Raji (cell line): ENCODE data around the gene UMPS.

Experiments used
- POLR2A ChIP-seq: IDR thresholded peaks from 2 replicates; pipeline ENCODE4 v1.6.1; 2011; ENCODE audit warnings: low read depth, low read length, control low read depth; ENCODE audit not compliant: insufficient read depth

UMPS gene

DNA sequence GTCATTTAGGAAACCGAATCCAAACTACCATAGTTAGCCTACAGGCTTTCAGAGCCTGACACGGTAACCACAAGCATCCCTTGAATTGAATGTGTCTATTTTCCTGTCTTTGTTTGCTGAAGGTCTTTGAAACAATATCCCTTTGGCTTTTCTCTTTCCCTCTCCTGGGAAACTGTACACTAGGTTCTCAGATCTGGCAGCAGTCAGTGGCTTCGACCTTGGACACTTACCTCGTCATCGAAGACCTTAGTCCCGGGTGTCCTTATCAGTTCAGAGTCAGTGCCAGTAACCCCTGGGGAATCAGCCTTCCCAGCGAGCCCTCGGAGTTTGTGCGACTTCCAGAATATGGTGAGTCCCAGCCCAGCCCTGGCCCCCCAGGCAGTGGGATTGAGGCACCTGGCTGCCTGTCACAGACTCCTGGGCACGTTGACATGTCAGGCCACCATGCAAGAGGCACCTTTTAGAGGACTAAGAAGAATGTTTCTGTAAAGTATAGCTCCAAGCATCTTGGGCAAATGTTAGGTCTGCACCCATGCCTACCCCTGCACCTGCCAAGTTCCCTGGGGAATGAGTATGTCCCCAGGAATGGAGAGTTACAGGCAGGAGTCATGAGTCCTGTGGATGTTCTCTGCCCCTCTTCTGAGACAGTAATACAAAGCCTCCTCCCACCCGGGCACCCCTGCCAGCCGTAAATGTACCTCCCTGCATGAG lies 30.4 kb upstream of the UMPS start:
- TF ChIP-seq POLR2A: no peak

DNA sequence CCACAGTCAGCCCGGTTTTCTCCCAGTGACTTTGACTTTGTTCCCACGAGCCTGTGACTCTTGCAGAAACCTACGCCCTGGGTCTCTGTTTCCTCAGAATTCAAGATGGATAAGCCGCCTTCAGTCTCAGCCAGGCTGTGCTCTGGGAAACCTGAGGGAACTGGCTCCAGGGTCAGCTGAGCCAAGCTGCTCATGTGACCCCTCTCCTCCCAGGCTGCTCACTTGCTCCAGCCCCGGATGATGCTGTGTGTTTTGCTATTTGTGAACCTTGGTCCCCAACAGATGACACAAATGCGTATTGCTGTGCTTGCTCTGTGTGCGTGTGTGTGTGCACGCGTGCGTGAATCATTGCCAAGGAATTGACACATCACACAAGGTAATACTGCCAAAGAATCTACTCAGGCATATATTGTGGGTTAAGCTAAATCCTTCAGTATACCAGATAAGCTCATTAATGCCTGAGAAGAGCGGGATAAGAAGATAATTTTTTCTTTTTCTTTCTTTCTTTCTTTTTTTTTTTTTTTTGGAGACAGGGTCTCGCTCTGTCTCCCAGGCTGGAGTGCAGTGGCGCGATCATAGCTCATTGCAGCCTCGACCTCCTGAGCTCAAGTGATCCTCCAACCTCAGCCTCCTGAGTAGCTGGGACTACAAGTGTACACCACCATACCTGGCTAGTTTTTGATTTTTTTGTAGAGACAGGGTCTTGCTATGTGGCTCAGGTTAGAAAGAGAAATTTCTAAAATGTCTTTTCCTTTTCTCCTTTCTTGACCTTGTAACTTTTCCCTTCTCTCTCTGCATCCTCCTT lies 29.2 kb upstream of the UMPS start:
- TF ChIP-seq POLR2A: no peak

DNA sequence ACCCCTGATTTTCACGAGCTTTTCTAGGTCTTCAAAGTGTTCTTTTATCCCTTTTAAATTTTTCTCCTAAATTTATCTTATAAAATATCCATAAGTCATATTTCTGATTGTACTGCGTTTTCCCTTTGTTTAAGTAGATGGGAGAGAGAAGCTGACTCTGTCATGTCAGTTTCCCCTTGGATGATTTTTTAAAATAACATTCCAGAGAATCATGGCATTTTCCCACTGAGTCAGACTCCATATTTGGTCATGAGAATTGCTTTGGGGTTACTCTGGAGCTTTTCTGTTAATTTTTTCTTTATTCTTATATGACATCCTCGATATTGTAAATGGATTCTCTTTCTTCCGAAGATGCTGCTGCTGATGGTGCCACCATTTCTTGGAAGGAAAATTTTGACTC lies 28.6 kb upstream of the UMPS start:
- no peak for TF ChIP-seq POLR2A

DNA sequence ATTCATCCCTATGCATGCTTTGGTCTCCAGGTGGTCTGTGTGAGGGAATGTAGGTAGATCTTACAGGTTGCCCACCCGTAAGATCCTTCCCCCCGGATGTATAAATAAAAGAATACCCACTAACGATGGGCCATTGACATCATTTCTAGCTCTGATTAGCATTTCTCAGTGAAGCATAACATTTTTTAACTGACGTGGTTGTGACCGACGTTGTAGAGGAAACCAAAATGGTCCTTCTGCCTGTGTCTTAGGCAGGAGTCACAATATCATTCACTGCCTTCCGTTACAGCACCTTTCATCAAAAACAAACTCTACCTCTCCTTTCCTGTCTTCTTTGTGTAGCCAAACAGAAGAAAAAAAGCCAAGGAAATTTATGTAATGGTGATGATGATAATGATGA lies 27.3 kb upstream of the UMPS start:
- TF ChIP-seq POLR2A: no peak

DNA sequence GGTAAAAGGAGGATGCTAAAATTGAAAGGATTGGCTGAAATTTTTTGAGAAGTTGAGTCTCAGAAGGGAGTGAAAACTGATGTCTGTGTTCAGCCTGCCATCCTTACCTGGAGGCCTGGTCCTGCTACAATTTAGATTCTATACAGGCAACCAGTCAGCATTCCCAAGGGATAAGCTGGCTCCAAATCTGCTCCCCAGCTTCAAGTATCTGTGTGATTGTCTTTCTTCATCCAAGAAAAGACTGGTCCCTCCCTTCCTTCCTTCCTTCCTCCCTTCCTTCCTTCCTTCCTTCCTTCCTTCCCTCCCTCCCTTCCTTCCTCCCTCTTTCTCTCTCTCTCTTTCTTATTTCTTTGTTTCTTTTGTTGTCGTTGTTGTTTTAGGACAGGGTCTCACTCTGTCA lies 24.7 kb upstream of the UMPS start:
- TF ChIP-seq POLR2A: no peak

DNA sequence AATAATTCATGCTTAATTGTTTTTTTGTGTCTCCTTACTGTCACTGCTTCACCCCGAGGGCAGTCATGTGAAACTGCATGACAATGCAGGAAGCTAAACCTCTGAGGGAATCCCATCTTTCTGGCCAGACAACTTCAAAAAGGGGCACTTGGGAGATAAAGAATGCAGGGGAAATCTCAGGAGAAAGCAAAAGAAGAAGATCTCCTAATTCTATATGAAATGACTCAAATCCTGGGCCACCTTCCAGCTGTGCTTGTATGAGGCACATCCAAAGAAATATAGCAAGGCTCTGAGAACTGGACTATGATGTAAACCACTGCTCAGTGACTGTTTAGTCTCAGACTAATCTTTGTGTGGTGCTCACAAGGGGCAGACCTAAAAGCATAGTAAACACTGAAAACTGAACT lies 22.6 kb upstream of the UMPS start:
- TF ChIP-seq POLR2A: no peak

DNA sequence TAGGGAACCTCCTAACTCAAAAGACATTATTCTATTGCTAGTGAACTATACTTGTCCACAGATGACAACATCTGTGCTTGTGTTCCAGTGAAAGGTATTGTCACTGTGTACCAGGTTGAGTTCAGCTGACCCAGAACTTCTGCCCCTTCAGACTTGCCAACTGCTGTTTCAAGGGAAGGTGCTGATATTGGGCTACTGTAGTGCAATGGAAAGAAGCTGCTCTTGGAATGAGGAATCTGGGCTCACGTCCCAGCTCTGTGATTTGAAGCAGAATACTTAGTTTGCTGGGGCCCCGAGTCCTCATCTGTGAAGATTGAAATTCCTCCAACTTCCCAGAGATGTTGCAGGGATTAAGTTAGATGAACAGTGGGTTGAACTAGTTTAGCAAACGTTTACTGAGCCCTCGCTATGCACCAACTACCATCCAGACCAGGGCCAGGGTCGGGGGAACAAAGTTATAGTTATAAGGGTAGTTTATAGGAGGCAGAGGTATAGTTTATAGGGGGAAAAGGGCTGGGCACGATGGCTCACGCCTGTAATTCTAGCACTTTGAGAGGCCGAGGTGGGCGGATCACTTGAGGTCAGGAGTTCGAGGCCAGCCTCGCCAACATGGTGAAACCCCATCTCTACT lies 15.9 kb upstream of the UMPS start:
- no peak for TF ChIP-seq POLR2A

DNA sequence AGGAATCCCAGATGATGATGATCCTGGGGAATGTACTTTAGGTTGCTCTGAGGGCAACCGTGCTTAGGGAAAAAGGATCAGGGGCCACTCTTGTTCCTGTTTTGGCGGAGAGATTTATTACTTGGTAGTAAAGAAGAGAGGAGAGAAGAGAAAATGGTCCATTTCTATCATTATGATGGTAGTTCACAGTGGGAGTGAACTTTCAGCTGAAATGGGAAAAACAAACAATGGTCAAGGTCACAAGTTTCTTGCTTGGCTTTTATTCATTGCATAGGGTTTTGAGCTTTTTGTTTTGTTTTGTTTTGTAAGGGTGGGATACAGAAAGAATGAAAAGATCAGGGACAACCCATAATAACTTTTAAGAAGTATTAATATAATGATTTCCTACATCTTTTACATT lies 7.7 kb upstream of the UMPS start:
- TF ChIP-seq POLR2A: no peak

DNA sequence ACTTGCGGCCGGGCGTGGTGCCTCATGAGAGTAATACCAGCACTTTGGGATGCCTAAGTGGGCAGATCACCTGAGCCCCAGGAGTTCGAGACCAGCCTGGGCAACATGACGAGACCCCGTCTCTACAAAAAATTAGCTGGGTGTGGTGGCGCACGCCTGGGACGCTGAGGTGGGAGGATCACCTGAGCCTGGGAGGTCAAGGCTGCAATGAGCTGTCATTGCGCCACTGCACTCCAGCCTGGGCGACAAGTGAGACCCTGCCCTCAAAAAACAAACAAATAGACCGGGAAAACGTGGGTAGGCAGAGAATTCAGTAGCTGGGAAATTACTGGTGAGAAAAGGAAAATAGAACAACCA lies 667 bp downstream of the UMPS start:
- no peak for TF ChIP-seq POLR2A

DNA sequence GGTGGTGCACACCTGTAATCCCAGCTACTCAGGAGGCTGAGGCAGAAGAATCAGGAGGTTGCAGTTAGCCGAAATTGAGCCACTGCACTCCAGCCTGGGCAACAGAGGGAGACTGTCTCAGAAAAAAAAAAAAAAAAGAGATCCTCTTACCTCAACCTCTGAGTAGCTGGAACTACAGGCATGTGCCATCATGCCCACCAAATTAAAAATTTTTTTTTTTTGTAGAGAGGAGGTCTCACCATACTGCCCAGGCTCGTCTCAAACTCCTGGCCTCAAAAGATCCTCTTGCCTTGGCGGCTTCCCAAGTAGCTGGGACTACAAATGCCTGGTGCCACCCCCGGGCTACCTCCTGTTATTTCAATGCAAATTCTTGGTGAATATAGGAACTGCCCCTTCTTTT lies 1.5 kb downstream of the UMPS start:
- TF ChIP-seq POLR2A: no peak

DNA sequence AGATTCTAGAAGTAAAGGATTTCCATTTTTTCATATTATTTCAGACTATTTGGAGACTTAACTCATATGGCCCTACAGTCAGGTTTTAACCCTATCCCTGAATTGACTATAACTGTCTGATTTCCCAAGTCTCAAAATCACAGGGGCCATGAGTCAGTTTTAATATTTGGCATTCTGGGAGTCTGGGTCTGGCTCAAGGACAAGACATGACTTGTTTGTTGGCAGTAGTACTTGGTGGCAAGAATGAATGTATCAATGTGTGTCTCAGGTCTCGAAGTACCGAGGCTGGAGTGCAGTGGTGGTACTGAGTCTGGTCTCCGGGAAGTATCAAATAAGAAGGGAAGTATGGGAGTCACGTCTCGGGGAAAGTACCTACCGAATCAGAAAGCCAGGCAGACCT lies 10.8 kb downstream of the UMPS start:
- no peak for TF ChIP-seq POLR2A

DNA sequence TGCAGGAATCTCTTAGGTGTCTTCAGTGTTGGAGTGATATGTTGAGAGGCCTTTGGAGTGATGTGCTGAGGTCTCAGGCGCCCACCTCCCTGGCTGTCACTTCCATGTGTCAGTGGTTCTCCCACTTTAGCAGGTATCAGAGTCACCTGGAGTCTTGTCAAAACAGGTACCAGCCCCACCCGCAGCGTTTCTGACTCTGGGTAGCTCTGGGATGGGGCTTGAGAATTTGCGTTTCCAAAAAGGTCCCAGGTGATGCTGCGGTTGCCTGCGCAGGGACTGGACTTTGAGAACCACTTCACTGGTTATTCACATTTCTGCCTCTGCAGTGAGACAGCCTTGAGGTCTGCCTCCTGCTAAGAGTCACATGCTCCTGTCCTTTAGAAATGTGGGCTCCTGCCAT lies 15.5 kb downstream of the UMPS start:
- TF ChIP-seq POLR2A: no peak

DNA sequence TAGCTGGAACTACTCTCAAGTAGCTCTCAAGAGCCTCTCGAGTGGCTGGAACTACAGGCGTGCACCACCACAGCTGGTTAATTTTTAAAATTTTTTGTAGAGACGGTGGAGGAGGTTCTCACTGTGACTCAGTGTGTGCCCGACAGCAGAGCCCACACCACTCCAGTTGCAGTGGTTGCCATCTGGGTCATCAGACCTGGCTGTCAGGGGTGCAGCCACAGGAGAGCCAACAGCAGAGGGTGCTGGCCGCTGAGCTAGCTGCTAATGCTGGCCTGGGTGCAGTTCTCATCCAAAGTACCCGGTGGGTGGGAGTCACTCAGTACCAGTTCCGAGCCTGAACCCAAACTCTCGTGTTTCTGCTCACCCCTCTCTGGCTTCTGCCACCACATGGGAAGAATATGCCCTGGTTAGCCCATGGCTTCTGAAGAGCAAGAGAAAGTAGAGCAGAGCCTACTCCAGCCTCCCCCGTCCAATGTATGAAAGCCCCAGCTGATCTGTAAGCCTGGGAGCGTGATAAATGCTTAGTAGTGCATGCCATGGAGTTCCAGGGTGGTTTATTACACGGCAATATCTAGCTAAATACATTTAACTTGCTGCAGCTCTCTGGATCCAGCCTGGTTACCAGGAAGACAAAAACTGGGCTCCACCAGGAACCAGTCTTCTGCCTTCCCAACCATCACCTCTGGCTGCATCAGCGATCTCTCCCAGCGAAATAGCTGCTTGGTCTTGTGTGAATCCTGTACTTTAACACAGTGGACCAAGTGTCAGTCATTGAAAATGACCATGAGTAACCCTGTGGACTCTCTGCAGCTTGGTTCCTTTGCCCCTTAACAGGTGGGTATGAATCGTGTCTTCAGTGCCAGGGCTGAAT lies 17.1 kb downstream of the UMPS start:
- no peak for TF ChIP-seq POLR2A

DNA sequence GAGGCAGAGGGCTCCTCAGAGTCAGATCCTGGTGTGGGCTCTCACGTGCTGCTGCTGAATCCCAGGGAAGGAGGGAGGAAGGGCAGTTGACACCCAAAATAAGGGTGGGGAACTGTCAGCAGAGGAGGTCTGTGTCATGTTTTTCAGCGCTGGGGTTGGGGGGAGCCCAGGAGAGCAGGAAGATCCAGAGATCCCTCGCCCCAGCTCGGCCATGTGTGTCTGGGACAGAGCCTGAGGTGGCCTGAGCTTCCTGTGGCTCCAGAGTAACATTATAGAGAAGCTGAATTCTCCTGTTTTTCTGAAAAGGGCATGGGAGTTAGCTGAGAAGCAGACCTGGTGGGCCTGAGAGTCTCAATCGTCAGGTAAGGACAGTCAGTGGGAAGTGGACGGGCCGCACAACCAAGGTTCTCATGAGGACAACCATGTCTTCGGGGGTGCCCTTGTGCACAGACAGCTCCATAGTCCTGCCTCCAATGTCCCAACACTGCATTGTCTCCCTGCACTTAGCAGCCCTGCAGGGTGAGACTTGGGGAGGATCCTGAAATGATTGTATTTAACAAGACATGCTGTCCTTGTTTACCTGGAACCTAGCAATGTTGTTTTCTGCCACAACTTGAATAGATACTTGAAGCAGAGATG lies 18.4 kb downstream of the UMPS start:
- TF ChIP-seq POLR2A: no peak

DNA sequence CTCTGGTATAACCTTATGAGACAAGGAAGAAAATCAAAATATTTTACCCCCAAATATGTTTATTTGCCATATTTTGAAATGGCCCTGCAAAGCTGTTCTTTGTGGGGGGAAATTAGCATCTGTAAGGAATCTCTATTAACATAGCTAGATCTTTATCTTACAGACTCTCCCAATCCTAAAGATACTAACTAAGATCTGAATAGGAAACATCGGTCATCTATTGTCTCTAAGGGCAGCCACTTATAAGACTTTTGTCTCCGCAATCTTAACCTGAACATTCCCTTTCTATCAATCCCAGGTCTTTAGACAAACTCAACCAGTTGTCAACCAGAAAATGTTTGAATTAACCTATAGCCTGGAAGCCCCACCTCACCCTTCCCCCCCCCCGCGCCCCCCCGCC lies 21.2 kb downstream of the UMPS start:
- no peak for TF ChIP-seq POLR2A

DNA sequence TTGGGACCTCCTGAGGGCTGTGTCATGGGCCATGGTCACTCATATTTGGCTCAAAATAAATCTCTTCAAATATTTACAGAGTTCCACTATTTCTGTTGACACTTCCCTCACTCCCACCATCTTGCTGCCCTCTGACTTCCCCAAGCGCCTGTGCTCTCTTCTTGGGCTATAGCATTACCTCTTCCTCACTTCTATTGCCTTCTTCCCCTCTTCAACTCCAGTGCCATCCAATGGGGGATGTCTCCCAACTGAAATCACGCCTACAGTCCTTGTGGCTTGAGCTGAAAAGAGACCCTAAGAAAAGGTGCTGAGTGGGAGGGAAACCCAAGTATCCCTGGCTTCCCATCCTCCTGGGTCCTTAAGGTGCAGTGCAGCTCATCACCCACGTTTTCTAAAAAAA lies 21.8 kb downstream of the UMPS start:
- no peak for TF ChIP-seq POLR2A
